Neural crest cell (in vitro differentiated cells): ENCODE measurements around the gene B3GLCT. TPM values are rescaled to one million over a fixed set of nuclear protein-coding genes. Genes with fewer than 3 reads are reported as not detected.

Experiments used
- DNase-seq: peaks from one replicate; pipeline ENCODE4 v3.0.0; 2021; ENCODE audit warnings: low read depth, mixed read lengths, low spot score
- H3K27ac Mint-ChIP-seq: one replicate; pipeline ENCODE4 v1.8.0; 2021; ENCODE audit warnings: mild to moderate bottlenecking, mixed read lengths; ENCODE audit not compliant: unreplicated experiment
- H3K27me3 Mint-ChIP-seq: 2 replicates; pipeline ENCODE4 v1.8.0; 2021; ENCODE audit warnings: low read depth, mild to moderate bottlenecking, mixed read lengths
- H3K36me3 Mint-ChIP-seq: 2 replicates; pipeline ENCODE4 v1.8.0; 2021; ENCODE audit warnings: low read depth, mild to moderate bottlenecking, mixed read lengths
- H3K4me1 Mint-ChIP-seq: 2 replicates; pipeline ENCODE4 v1.8.0; 2021; ENCODE audit warnings: mixed read lengths
- H3K4me3 Mint-ChIP-seq: one replicate; pipeline ENCODE4 v1.8.0; 2021; ENCODE audit warnings: mild to moderate bottlenecking, mixed read lengths
- H3K9me3 Mint-ChIP-seq: 2 replicates; pipeline ENCODE4 v1.8.0; 2021; ENCODE audit warnings: mixed read lengths
- CTCF ChIP-seq: fragments of 200-600 bp; sonication (generic); conservative IDR thresholded peaks from 2 replicates; pipeline ENCODE4 v1.5.0; 2021; ENCODE audit warnings: antibody characterized with exemption, mild to moderate bottlenecking
- total RNA-seq: library from RNA; stranded (reverse); gene quantifications from 2 replicates; pipeline ENCODE4 v1.2.1, GENCODE V29; 2021

The B3GLCT gene
- total RNA-seq, 1 donor from 2014 or later, result 16.8 TPM

DNA sequence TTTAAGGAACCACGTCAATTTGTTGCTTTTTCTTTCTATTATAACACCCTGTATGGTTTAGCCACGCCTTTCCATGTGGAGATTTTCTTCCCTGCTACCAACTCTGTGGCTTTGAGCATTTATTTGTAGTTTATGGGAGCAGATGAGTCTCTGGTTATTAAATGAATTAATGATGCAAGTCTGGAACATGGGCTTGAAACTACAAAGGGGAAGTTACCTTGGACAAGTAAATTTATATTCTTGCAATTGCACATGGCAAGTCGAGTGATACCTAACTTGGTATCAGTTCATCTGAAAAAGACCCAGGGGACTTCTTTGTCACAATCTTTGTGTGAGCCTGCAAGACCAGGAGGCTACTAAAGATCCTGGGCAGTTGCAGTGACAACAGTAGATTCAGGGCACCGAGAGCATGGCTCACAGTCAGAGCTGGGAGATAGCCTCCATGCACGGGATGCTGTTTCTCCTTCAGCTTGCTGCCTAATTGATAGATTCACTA, 24.4 kb downstream of the B3GLCT start:
- peaks cover 2% of the 10 kb centered on the region for H3K36me3 Mint-ChIP-seq
- H3K9me3 Mint-ChIP-seq, result no peaks in the 10 kb centered on the region
- DNase-seq, result no peak
- TF ChIP-seq CTCF, result no peak
- H3K27me3 Mint-ChIP-seq, result no peaks in the 10 kb centered on the region
- H3K4me3 Mint-ChIP-seq, result no peak overlapping the region
- H3K27ac Mint-ChIP-seq, result no peak overlapping the region
- no peaks in the 10 kb centered on the region for H3K4me1 Mint-ChIP-seq

GRCh38 chr13:31224963-31225559, 25.3 kb downstream of the B3GLCT start:
- no peaks in the 10 kb centered on the region for H3K27me3 Mint-ChIP-seq
- no peaks in the 10 kb centered on the region for H3K9me3 Mint-ChIP-seq
- DNase-seq, result no peak
- H3K27ac Mint-ChIP-seq, result no peak overlapping the region
- peaks cover 2% of the 10 kb centered on the region for H3K4me1 Mint-ChIP-seq
- no peak for TF ChIP-seq CTCF
- H3K4me3 Mint-ChIP-seq, result no peak overlapping the region
- peaks cover 2% of the 10 kb centered on the region for H3K36me3 Mint-ChIP-seq

- TF ChIP-seq CTCF, result no peak
- no peak overlapping the region for H3K27ac Mint-ChIP-seq
- peaks cover 6% of the 10 kb centered on the region for H3K4me1 Mint-ChIP-seq
- no peak for DNase-seq
- no peaks in the 10 kb centered on the region for H3K27me3 Mint-ChIP-seq
- H3K9me3 Mint-ChIP-seq, result no peaks in the 10 kb centered on the region
- H3K4me3 Mint-ChIP-seq, result no peak overlapping the region
- H3K36me3 Mint-ChIP-seq, result peaks cover 4% of the 10 kb centered on the region
Measured at GRCh38 chr13:31225998-31226675, 26.4 kb downstream of the B3GLCT start.

- no peak for DNase-seq
- Mint-ChIP-seq H3K9me3 (no peaks in the 10 kb centered on the region), H3K36me3 (peaks cover 5% of the 10 kb centered on the region), H3K4me1 (peaks cover 6% of the 10 kb centered on the region), H3K4me3 (no peak overlapping the region), H3K27ac (no peak overlapping the region), H3K27me3 (no peaks in the 10 kb centered on the region)
- no peak for TF ChIP-seq CTCF
Measured at GRCh38 chr13:31227063-31227462, 27.3 kb downstream of the B3GLCT start.

GRCh38 chr13:31227870-31228269, 28.1 kb downstream of the B3GLCT start:
- Mint-ChIP-seq H3K4me1 (peaks cover 6% of the 10 kb centered on the region), H3K9me3 (no peaks in the 10 kb centered on the region), H3K27ac (no peak overlapping the region), H3K4me3 (no peak overlapping the region), H3K27me3 (no peaks in the 10 kb centered on the region), H3K36me3 (peaks cover 10% of the 10 kb centered on the region)
- TF ChIP-seq CTCF, result no peak
- DNase-seq, result no peak
